Activated T-helper 9 cell treated with anti-CD3 and anti-CD28 coated beads, Interleukin-2, amount 50 U/mL, for 16 hours (primary cell): ENCODE measurements around the gene NEURL1B.
"Not testable (repeated sequence)": the region's sequence is repeated elsewhere in the genome, so short reads cannot be mapped to it uniquely, and the experiment has no call there.

ENCODE experiments used
- DNase-seq: peaks from one replicate; pipeline ENCODE4 v3.0.0-alpha.2; 2020; ENCODE audit warnings: low read depth

The NEURL1B gene

GRCh38 chr5:172640822-172641358 is at the start of gene NEURL1B:
TSS of gene NEURL1B (plus strand) at chr5:172641263. CDS start at chr5:172641407, 144 bp downstream.
- no peak for DNase-seq

DNA sequence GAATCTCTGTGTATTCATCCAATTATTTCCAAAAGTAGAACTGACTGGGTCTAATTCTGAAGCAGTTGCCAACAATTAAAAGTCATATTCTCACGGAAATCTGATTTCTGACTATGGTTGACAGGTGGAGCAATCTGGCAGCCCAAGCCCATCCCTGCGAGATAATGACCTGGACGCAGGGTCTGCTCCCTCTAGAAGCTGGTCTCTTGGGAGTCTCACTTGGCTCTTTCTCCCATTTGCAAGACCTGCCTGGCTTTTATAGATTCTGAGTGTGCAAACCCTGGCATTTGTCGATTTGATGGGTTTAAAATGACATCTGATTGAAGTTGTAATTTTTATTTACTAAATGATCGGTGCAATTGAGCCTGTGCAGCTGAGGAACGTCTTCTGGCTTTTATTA is 49.4 kb upstream of the NEURL1B start:
- DNase-seq = no peak

- no peak for DNase-seq
Measured at GRCh38 chr5:172592881-172593280, 48.2 kb upstream of the NEURL1B start.

DNA sequence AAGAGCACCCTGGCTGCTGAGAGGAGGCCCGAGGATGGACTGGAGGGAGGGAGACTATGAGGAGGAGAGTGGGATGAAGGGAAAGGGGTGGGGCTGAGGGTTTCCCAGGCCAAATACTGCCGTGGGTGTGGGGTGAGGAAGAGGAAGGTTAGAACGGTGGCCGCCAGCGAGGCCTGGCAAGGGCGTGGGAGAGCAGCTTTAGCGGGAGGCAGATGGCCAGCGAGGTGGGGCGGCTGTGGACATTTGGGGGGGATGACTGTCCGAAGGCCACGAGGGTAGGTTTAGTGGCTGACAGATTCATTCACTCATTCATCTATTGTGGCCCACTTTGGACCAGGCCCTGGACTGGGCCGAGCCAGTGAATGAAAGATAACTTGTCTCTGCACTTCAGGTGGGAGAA is 47.8 kb upstream of the NEURL1B start:
- DNase-seq = no peak

GRCh38 chr5:172593721-172594235 is 47.3 kb upstream of the NEURL1B start:
- DNase-seq = no peak

- no peak for DNase-seq
Measured at GRCh38 chr5:172594431-172594830, 46.6 kb upstream of the NEURL1B start.

GRCh38 chr5:172594867-172595466 is 46.1 kb upstream of the NEURL1B start:
- DNase-seq = no peak

DNA sequence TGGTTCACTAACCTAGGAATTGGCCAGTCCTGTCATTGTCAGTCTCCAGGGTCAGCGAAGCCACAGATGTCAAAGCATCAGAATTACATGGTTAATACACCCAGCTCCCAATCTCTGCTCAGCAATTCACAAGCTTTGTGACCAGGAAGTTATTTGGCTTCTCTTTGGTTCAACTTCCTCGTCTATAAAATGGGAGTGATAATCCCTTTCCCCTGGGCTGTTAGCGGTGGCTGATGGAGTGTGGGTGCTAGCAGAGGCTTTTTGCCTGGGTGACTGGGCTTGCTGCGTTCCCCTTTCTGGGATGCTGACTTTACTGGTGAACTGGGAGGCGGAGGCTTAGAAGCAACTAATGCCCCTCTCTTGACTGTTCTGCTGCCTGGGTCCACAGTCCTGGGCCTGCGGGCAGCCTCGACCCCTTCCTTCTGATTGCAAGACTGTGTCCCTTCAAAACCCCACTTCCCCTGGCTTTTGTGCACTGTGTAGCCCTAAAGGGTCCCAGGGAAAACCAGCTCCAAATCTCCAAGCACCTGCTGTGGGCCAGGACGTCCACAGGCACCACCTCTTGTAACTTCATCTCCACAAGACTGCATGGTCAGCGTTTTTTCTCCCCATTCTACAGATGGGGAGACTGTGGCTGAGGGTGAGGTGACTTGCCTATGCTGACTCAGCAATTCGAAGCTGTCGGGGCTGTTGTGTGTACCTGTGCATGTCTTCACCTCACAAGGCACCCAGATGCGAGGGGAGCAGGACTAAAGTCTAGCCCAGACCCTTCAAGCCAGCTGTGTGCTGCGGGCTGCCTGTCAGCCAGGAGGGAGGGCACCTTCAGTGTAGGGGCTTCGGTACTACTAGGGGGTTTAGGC is 45.2 kb upstream of the NEURL1B start:
- DNase-seq = no peak

- DNase-seq = no peak
Measured at GRCh38 chr5:172596638-172597231, 44.3 kb upstream of the NEURL1B start.

GRCh38 chr5:172597755-172598155 is 43.3 kb upstream of the NEURL1B start:
- no peak for DNase-seq

GRCh38 chr5:172598251-172599203 is 42.5 kb upstream of the NEURL1B start:
- DNase-seq = no peak

- DNase-seq = no peak
Measured at GRCh38 chr5:172599204-172599567, 41.9 kb upstream of the NEURL1B start.

GRCh38 chr5:172600571-172600970 is 40.5 kb upstream of the NEURL1B start:
- no peak for DNase-seq

- DNase-seq = not testable (repeated sequence)
Measured at GRCh38 chr5:172601576-172601975, 39.5 kb upstream of the NEURL1B start.

- no peak for DNase-seq
Measured at GRCh38 chr5:172602783-172603231, 38.3 kb upstream of the NEURL1B start.

- DNase-seq = no peak
Measured at GRCh38 chr5:172603251-172603806, 37.7 kb upstream of the NEURL1B start.

GRCh38 chr5:172605466-172605865 is 35.6 kb upstream of the NEURL1B start:
- no peak for DNase-seq

DNA sequence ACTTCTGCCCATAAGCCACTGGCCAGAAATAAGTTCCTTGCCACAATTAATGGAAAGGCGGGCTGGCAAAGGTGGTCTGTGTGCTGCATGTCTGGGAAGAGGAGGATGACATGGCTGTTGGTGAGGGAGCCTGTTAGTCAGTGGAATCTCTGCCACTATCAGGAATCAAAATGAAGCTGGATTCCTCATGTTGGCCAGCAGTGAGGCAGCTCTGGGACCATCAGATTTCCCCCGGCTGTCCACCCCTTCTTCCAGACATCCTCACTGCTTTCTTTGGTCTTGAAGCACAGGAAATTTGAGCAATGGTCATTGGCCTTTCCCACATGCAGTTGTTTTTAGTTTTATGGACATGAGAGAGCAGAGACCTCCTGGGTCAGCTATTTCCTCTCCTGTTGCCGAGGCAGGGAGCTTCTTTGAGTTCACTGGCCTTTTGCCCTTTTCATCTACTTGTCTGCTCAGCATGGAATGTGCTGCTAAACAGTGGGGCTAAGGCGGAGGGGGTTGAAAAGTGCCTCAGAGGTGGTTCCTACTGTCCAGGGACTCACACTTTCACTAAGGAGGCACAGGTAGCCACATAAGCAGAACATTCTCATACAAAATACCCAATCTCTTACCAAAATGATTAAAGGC is 34.8 kb upstream of the NEURL1B start:
- DNase-seq = no peak

GRCh38 chr5:172607213-172607793 is 33.8 kb upstream of the NEURL1B start:
- DNase-seq = no peak

DNA sequence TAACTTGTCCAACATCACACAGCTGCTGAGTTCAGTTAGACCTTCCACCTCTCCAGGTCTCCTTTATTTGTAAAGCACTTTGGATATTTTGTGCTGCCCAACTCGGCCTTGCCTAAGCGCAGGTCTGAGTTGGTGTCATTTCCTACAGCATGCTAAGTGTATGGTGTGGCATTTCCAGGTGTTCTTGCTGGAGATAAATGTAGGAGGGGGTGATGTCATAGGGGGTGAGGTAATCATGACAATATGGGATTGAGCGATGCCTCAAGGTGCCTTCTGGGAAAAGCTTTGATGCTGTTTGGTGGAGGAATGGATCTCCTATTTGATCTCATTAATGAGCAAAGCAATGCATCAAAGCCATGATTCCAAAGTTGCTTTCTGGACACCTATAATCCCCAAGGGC is 32.3 kb upstream of the NEURL1B start:
- no peak for DNase-seq
